Kidney (tissue), 14 donors: Measurements from ENCODE around the gene UNC13A. TPM values are rescaled to one million over a fixed set of nuclear protein-coding genes. Genes with fewer than 3 reads are reported as not detected.

Source experiments
- DNase-seq, 5 donors: peaks; one replicate each; pipeline ENCODE4 v3.0.0-alpha.2; 2013 to 2020
- FAIRE-seq: peaks from 2 replicates; lab custom pipeline; 2012; peaks lifted over from hg19 to GRCh38; lab: Jason Lieb, UNC
- H3K27ac ChIP-seq, 2 donors: one replicate each; pipeline ENCODE4 v1.7.0; 2013; ENCODE audit warnings: low read depth in 2 of 2, low read length in 2 of 2, inconsistent platforms in 1 of 2
- H3K27me3 ChIP-seq: one replicate; pipeline ENCODE4 v1.7.1; 2013; ENCODE audit warnings: low read length, inconsistent platforms; ENCODE audit not compliant: control insufficient read depth, insufficient read depth
- H3K36me3 ChIP-seq, 3 donors: one replicate each; pipeline versions ENCODE4 v1.7.0 to v1.7.1; 2013; ENCODE audit warnings: low read length in 3 of 3, control low read depth in 1 of 3, inconsistent platforms in 1 of 3; ENCODE audit not compliant: insufficient read depth in 3 of 3, control insufficient read depth in 2 of 3
- H3K4me1 ChIP-seq, 3 donors: one replicate each; pipeline versions ENCODE4 v1.7.0 to v1.7.1; 2013; ENCODE audit warnings: low read length in 3 of 3, inconsistent platforms in 1 of 3, low read depth in 1 of 3; ENCODE audit not compliant: control insufficient read depth in 2 of 3, insufficient read depth in 2 of 3
- H3K4me3 ChIP-seq, 3 donors: one replicate each; pipeline versions ENCODE4 v1.7.0 to v1.8.1; 2013; ENCODE audit warnings: low read length in 3 of 3, control low read depth in 1 of 3, inconsistent platforms in 1 of 3
- H3K9ac ChIP-seq, 3 donors: one replicate each; pipeline versions ENCODE4 v1.7.0 to v1.7.1; 2013; ENCODE audit warnings: low read length in 3 of 3, control low read depth in 1 of 3, inconsistent platforms in 1 of 3
- H3K9me3 ChIP-seq, 3 donors: one replicate each; pipeline versions ENCODE4 v1.7.0 to v1.7.1; 2013; ENCODE audit warnings: low read length in 3 of 3, control low read depth in 1 of 3, inconsistent platforms in 1 of 3; ENCODE audit not compliant: control insufficient read depth in 2 of 3, insufficient read depth in 1 of 3
- CTCF ChIP-seq: IDR thresholded peaks from 3 replicates; pipeline ENCODE4 v1.5.1; 2012; ENCODE audit warnings: mild to moderate bottlenecking, moderate library complexity, borderline replicate concordance; ENCODE audit not compliant: insufficient read depth; ENCODE audit errors: extremely low read depth
- intact Hi-C: fragments of 100-400 bp; cut with DNase I; formaldehyde crosslinking; loops from one replicate; pipeline ENCODE4 v1.11.1; 2022
- polyA plus RNA-seq: library from polyadenylated mRNA; stranded (reverse); fragments of 350-450 nt; fragmentation: Illumina TruSeq; extraction: RNeasy Lipid Tissue Mini Kit (QIAGEN cat#74804); gene quantifications from one replicate; pipeline ENCODE4 v1.2.3, GENCODE V29; 2014; ENCODE audit warnings: low read depth, low replicate concordance; ENCODE audit not compliant: insufficient read depth
- total RNA-seq: library from RNA; stranded (reverse); fragmentation: NEBNext Ultra II Directional; extraction: Animal tissue kit (Norgen Biotek cat#: 25700); gene quantifications from one replicate; pipeline ENCODE4 v1.2.1, GENCODE V29; 2021
- donor health status: control.
- donor health status: control.
- donor health status: control.
- donor health status: control.
- donor health status: control.
- donor health status: DM: yes; HTN: yes; CAD: no.
- donor health status: Normal renal cell carcinoma (clear cell type).

UNC13A gene
- total and polyA plus RNA-seq, 2 donors from 2014 or later = 0.06 to 2.2 TPM

DNA sequence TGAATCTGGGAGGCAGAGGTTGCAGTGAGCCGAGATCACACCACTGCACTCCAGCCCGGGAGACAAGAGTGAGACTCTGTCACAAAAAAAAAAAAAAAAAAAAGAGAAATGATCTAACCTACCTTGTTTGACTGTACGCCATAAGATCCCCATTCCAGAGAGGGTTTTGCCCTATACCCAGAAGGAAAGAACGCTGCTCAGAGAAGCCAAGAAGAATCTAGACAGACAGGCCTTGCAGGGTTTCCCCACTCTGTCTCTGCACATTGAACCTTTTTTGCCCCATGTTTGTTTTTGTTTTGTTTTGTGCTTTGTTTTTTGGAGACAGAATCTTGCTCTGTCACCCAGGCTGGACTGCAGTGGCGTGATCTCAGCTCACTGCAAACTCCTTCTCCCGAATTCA lies 23.7 kb upstream of the UNC13A start:
- H3K9me3 ChIP-seq = no peaks in the 10 kb centered on the region
- FAIRE-seq = no peak

DNA sequence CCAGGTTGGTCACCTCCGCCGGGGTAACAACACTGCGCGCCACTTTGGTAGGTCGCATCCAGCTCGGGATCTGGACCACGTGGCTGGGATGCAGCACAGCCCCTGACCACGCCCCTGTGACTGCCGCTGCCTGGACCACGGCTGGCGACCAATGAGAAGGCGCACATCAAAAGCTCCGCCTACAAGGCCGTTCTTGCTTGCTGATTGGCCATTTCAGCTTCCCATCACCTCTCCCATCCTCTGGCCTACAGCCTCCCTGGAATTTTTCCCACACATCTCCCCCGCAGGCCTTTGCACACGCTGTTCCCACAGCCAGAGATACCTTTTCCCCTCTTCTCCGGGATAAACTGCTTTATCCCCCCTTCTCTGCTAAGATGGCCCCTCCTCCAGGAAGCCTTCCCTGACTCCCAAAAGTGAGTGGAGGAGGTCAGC lies 18.6 kb upstream of the UNC13A start:
- FAIRE-seq (no peak), DNase-seq (peak in 3 of 5 donors; percentile 21 to 56 (median 55))
- intact Hi-C loops = no loop called here

More for the DNA sequence above, 23.7 kb upstream of the UNC13A start:
- TF ChIP-seq CTCF = no peak
- H3K27ac ChIP-seq = no peak overlapping the region
- no peaks in the 10 kb centered on the region for H3K27me3 ChIP-seq
- no peak overlapping the region for H3K9ac ChIP-seq
- H3K4me1 ChIP-seq = no peaks in the 10 kb centered on the region
- no peak for DNase-seq
- no peaks in the 10 kb centered on the region for H3K36me3 ChIP-seq
- H3K4me3 ChIP-seq = no peak overlapping the region
- intact Hi-C loops = no loop called here

GRCh38 chr19:17703824-17704463 lies 15.8 kb upstream of the UNC13A start:
- FAIRE-seq = no peak
- no peaks in the 10 kb centered on the region for H3K9me3 ChIP-seq
- no peaks in the 10 kb centered on the region for H3K4me1 ChIP-seq
- no peaks in the 10 kb centered on the region for H3K27me3 ChIP-seq
- H3K9ac ChIP-seq = no peak overlapping the region
- no peak overlapping the region for H3K27ac ChIP-seq
- H3K36me3 ChIP-seq = no peaks in the 10 kb centered on the region
- H3K4me3 ChIP-seq = no peak overlapping the region
- intact Hi-C loops = no loop called here
- peak; percentile 59 for TF ChIP-seq CTCF
- peak in 1 of 5 donors; percentile 29 for DNase-seq

More for the DNA sequence above, 18.6 kb upstream of the UNC13A start:
- no peaks in the 10 kb centered on the region for H3K4me1 ChIP-seq
- no peak overlapping the region for H3K9ac ChIP-seq
- no peaks in the 10 kb centered on the region for H3K9me3 ChIP-seq
- no peaks in the 10 kb centered on the region for H3K36me3 ChIP-seq
- H3K27me3 ChIP-seq = no peaks in the 10 kb centered on the region
- no peak overlapping the region for H3K4me3 ChIP-seq
- no peak overlapping the region for H3K27ac ChIP-seq
- TF ChIP-seq CTCF = no peak

GRCh38 chr19:17695198-17695597 lies 7.0 kb upstream of the UNC13A start:
- H3K27me3 ChIP-seq = no peaks in the 10 kb centered on the region

More at GRCh38 chr19:17695198-17695597, 7.0 kb upstream of the UNC13A start:
- FAIRE-seq = no peak
- intact Hi-C loops = no loop called here
- H3K27ac ChIP-seq = no peak overlapping the region
- H3K9me3 ChIP-seq = no peaks in the 10 kb centered on the region
- no peak overlapping the region for H3K4me3 ChIP-seq
- DNase-seq = no peak
- no peaks in the 10 kb centered on the region for H3K36me3 ChIP-seq
- no peaks in the 10 kb centered on the region for H3K4me1 ChIP-seq
- no peak overlapping the region for H3K9ac ChIP-seq
- no peak for TF ChIP-seq CTCF
